Hypothalamus (tissue), 51 donors: ENCODE measurements around the gene TACC2.
"Not testable (repeated sequence)": the region's sequence is repeated elsewhere in the genome, so short reads cannot be mapped to it uniquely, and the experiment has no call there.

Experiments
- DNase-seq, 51 donors: peaks; one replicate each; lab custom pipeline; 2025; lab: John Stamatoyannopoulos, UW

The TACC2 gene

DNA sequence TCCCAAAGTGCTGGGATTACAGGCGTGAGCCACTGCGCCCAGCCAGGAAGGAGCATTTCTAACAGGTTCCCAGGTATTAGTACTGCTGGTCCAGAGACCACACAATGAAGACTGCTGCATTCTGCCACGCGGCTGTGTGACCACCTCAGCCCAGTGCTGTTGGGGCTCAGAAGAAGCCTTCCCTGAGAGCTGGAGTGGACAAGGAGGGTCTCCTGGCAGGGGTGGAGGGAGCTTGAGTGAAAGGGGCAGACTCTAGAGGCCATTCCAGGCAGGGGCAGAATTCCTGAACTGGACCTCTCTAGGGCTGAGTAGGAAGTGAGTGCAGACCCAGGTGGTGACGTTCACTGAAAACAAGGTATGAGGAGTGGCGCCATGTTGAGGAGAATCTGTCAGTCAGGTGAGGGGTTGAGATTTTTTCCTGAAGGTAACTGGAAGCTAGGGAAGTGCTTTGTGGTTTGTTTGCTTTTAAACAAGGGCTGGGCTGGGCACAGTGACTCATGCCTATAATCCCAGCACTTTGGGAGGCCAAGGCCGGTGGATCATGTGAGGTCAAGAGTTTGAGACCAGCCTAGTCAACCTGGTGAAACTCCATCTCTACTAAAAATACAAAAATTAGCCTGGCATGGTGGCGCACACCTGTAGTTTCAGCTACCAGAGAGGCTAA, 67.6 kb downstream of the TACC2 start:
- no peak for DNase-seq

DNA sequence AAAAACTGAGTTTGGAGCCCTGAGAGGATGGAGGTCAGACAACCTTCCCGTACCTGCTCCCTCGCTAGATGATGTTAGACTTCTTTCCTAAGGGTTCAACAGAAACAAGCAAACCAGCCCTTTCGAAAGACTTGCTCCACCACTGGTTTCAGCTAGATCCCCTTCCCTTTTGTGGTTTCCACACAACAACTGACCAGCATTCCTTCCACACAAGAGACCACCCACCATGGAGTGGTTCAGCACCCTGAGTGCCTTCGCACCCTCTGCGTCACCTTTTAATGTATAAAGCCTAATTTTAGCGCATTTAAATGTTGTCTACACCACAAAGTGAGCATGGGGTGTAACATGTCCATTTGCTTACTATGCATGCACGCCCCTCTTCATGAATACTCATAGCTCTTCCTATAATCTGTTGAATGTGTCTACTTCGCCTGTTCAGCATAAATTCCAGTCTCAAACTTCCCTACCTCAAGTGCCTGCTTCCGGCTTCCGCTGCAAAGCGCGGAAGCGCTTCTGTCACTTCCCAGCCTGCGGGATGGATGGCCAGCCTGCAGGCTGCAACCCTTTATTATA, 69.0 kb downstream of the TACC2 start:
- no peak for DNase-seq

DNA sequence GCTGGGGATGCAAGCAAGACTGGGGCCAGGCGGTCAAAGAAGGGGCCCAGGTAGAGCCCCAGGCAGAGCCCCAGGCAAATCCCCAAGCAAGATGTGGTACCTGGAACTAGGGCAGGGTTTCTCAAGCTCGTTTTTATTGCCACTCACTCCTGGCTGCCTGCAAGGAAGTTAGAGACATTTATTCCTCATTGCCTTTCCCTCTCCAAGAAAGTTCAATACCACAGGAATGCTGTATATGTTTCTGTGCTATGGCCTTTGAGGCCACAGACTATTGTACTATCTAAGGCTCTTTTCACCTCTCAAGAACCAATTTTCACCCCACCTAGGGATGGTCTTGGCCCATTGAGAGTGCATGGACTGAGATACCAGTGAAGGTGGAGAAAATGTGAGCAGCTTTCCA, 71.3 kb downstream of the TACC2 start:
- no peak for DNase-seq

DNA sequence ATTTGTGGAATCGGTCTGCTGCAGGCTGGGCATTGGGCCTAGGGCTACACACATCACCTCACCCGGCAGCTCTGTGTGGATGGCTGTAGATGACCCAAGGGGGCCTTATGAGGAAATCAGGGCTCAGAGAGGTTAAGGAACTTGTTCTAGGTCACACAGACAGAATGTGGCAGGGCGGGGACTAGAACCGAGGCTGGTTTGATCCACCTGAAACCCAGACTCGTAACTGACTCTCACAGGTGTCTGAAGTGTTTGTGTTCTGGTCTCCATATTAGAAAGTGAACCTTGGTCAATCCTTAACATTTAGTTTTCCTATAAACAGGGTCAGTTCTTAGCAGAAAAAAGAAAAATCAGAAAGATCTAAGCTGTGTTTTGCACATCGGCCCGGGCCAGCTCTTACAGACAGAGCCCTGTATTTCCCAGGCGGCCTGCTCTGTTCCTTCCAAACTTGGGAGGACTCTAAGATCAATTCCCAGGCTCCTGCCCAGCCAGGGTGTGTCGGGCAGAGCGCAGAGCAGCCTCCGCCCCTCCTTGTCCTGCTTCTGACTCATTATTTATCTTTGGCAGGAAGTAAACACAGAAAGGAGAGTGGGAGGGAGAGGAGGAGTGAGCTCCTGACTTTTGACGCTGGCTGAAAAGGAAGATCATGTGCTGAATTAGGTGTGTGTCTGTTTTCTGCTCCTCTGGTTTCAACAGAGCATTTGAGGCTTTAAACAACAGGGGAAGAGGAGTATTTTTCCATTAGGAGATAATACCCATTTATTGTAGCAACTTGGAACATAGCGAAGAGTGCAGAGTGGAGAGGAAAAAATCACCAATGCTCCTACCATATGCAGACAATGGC, 74.1 kb downstream of the TACC2 start:
- DNase-seq, result peak in 7 of 51 donors; percentile 5 to 40 (median 12)

DNA sequence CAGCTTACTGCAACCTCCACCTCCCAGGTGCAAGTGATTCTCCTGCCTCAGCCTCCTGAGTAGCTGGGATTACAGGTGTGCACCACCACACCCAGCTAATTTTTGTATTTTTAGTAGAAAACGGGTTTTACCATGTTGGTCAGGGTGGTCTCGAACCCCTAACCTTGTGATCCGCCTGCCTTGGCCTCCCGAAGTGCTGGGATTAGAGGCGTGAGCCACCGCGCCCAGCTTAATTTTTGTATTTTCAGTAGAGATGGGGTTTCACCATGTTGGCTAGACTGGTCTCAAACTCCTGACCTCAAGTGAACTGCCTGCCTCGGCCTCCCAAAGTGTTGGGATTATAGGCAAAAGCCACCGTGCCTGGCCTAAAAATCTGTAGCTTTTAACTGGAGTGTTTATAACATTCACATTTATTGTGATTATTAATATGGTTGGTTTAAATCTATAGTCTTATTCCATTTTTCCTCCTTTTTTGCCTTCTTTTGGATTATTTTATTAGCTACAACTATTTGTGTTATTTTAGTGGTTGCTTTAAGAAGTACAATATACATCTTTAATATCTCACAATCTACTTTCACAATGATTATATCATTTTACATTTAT, 77.5 kb downstream of the TACC2 start:
- not testable (repeated sequence) for DNase-seq

DNA sequence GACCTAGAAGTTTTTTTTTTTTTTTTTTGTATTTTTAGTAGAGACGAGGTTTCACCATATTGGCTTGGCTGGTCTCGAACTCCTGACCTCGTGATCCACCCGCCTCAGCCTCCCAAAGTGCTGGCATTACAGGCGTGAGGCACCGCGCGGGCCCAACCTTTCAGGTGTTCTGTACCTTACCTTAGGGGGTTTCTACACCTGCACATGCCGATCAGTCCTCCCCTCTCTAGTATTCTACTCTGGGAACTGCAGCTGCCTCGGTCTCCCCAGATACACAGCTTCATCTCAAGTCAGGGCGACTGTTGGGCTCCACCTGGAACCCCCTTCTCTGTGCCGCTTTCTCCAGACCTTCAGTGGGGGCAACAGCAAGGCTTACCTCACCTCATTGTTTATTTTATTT, 79.9 kb downstream of the TACC2 start:
- no peak for DNase-seq

DNA sequence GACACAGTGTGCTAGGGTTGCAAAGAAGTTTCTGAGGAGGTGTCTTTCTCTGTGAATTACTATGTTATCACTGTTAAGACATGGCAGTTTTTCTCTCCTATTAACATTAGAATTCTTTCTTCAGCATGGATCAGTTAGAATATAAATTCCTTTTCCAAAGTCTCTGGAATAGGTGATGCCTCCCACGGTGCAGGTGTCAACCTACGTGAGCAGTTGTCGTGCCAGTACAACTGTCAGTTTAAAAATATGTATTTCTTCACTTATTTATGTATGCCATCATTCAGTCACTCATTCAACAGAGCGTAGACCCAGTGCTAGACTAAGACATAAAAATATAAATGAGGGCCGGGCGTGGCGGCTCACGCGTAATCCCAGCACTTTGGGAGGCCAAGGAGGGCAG, 83.5 kb downstream of the TACC2 start:
- DNase-seq, result no peak

DNA sequence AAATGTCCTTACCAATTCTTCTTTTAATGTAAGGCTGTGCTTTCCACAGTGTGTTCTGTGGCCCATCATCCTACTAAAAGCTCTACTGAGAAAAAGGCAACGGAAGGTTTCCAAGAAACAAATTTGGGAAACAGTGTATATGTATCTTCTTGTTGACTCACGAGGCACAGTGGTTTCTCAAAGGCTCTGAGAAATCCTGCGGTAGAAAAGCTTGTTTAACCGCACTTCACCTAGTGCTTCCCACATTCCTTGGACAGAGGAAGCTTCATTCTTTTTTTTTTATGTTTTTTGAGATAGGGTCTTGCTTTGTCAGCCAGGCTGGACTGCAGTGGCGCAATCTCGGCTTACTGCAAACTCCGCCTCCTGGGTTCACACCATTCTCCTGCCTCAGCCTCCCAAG, 84.5 kb downstream of the TACC2 start:
- no peak for DNase-seq

DNA sequence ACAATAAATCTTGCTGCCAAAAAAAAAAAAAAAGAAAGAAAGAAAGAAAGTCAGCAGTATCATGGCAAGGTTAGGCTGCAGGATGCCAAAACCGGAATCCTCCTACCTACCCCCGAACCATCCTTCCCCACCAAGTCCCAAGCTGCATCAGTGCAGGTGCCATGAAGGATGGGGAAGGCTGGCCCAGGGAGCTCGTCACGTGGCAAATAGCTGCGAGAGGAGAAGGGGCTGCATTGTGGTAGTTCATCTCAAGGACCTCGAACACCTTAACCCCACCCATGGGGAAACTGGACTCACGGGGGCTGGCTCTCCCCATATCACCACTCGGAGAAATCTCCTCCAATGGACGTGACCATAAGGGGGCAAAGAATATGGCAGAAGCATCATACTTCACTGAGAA, 86.2 kb downstream of the TACC2 start:
- no peak for DNase-seq

DNA sequence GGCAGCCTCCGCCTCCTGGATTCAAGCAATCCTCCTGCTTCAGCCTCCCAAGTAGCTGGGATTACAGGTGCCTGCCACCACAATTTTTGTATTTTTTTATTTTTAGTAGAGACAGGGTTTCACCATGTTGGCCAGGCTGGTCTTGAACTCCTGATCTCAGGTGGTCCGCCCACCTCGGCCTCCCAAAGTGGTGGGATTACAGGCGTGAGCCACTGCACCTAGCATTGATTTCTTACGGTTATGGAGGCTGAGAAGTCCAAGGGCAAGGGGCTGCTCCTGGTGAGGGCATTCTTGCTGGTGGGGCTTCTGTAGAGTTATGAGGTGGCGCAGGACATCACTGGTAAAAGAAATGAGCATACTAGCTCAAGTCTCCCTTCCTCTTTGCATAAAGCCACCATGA, 86.9 kb downstream of the TACC2 start:
- not testable (repeated sequence) for DNase-seq

DNA sequence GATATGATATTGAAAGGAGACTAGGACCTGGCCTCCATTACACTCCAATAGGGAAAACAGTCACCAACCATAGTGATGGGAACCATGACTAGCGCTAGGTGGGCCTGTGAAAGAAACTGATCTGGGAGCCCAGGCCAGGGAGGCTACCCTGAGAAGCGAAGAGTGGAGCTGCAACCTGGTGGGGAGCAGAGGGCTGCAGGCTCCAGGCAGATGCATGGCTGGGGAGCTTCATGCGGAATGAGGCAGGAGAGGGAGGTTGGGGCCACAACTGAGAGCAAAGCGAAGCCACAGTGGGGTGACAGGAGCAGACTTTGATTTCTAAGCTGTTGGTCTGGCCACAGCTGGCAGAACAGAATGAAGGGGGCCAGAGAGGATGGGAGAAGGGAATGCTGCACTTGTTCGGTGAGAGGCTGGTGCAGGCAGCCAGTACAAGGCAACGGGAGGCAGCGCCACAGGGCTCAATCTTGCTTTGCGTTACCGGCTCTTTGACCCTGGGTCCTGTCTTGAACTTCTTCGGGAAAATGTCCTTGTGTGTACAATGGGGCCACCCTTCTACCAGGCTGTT, 88.4 kb downstream of the TACC2 start:
- no peak for DNase-seq

DNA sequence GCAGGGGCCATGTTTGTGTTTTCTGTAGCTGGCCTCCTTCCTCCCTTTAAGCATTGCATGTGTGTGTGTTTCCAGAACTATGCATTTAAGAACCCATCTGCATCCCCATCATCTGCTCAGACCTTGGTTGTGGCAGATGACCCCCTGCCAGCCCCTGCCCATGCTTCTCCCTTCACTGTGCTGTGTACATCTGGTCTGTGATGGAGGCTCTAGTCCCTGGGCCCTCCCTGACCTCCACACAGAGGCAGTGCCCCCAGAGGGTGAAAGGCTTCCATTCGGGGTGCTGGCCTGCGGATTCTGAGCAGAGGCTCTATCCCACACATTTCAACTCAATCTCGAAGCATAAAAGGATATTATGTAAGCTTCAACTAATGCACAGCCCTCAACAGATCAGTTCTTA, 89.4 kb downstream of the TACC2 start:
- no peak for DNase-seq

DNA sequence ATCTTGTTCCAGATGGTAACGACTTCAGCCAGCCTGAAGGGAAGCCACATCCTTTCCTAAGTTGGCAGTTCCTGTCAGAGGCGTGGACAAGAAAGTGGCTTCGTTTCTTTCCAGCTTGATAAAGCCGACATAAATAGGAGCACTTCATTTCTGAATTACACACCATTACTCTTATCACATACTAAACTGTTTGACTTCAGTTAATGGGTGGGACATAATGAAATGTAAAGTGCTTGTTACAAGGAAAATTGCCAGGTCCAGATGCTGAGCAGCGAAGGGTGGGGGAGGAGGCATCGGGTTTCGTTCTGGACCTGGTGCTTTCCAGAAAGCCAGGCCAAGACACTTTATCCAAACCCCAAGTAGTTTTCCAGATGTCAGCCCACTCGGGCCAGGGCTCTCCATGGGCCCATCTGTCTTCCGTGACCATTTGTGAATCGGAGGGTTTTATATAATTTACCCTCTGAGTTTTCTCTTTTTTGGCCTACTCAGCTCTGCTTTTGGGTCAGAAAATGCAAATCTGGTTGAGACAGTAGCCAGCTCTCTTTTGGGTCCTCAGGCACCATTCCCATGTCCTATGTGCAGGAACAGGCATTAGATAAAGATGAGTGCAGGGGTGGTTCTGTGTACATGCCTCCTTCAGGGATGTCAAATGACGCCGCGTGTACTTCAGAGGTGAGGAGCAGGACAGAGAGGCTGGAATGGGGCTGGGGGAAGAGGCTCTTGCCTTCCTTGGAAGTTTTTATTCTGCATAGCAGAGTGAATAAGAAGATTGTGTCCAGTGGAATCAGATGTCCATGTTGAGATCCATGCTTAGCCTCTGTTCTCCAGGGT, 90.2 kb downstream of the TACC2 start:
- no peak for DNase-seq

DNA sequence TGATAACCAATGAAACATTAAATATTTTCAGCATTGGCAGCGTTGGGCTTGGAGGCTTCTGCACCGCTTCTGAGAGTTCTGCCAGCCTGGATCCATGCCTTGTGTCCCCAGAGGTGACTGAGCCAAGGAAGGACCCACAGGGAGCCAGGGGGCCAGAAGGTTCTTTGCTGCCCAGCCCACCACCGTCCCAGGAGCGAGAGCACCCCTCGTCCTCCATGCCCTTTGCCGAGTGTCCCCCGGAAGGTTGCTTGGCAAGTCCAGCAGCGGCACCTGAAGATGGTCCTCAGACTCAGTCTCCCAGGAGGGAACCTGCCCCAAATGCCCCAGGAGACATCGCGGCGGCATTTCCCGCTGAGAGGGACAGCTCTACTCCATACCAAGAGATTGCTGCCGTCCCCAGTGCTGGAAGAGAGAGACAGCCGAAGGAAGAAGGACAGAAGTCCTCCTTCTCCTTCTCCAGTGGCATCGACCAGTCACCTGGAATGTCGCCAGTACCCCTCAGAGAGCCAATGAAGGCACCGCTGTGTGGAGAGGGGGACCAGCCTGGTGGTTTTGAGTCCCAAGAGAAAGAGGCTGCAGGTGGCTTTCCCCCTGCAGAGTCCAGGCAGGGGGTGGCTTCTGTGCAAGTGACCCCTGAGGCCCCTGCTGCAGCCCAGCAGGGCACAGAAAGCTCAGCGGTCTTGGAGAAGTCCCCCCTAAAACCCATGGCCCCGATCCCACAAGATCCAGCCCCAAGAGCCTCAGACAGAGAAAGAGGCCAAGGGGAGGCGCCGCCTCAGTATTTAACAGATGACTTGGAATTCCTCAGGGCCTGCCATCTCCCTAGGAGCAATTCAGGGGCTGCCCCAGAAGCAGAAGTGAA, 93.9 kb downstream of the TACC2 start:
- DNase-seq, result no peak

DNA sequence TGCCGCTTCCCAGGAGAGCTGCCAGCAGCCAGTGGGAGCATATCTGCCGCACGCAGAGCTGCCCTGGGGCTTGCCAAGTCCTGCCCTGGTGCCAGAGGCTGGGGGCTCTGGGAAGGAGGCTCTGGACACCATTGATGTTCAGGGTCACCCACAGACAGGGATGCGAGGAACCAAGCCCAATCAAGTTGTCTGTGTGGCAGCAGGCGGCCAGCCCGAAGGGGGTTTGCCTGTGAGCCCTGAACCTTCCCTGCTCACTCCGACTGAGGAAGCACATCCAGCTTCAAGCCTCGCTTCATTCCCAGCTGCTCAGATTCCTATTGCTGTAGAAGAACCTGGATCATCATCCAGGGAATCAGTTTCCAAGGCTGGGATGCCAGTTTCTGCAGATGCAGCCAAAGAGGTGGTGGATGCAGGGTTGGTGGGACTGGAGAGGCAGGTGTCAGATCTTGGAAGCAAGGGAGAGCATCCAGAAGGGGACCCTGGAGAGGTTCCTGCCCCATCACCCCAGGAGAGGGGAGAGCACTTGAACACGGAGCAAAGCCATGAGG, 94.6 kb downstream of the TACC2 start:
- DNase-seq, result no peak

DNA sequence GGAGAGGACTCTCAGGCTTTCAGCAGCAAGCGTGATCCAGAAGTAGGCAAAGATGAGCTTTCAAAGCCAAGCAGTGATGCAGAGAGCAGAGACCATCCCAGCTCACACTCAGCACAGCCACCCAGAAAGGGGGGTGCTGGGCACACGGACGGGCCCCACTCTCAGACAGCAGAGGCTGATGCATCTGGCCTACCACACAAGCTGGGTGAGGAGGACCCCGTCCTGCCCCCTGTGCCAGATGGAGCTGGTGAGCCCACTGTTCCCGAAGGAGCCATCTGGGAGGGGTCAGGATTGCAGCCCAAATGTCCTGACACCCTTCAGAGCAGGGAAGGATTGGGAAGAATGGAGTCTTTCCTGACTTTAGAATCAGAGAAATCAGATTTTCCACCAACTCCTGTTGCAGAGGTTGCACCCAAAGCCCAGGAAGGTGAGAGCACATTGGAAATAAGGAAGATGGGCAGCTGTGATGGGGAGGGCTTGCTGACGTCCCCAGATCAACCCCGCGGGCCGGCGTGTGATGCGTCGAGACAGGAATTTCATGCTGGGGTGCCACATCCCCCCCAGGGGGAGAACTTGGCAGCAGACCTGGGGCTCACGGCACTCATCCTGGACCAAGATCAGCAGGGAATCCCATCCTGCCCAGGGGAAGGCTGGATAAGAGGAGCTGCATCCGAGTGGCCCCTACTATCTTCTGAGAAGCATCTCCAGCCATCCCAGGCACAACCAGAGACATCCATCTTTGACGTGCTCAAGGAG, 95.5 kb downstream of the TACC2 start:
- DNase-seq, result no peak

DNA sequence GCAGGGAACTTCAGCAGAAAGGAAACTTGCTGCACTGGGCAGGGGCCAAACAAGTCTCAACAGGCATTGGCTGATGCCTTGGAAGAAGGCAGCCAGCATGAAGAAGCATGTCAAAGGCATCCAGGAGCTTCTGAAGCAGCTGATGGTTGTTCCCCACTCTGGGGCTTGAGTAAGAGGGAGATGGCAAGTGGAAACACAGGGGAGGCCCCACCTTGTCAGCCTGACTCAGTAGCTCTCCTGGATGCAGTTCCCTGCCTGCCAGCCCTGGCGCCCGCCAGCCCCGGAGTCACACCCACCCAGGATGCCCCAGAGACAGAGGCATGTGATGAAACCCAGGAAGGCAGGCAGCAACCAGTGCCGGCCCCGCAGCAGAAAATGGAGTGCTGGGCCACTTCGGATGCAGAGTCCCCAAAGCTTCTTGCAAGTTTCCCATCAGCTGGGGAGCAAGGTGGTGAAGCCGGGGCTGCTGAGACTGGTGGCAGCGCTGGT, 96.5 kb downstream of the TACC2 start:
- DNase-seq, result no peak
